Upper lobe of left lung (tissue), 4 donors: ENCODE data around the gene LYRM1.

ENCODE experiments used
- CTCF ChIP-seq, 6 experiments: fragments of 450-650 bp in 4 of 6; fragments of 200-600 bp in 2 of 6; sonication (generic) in 2 of 6; IDR thresholded peaks; one replicate each; pipeline ENCODE4 v1.5.1; 2016 to 2019; ENCODE audit warnings: antibody characterized with exemption in 6 of 6
- EP300 ChIP-seq, 4 donors: sonication (generic); formaldehyde crosslinking; IDR thresholded peaks; one replicate each; pipeline ENCODE4 v1.5.1; 2017; ENCODE audit warnings: antibody characterized with exemption in 4 of 4, control low read depth in 2 of 4
- POLR2A ChIP-seq, 4 donors: fragments of 450-650 bp; IDR thresholded peaks; one replicate each; pipeline ENCODE4 v1.5.1; 2016 to 2017; ENCODE audit warnings: antibody characterized with exemption in 4 of 4, mild to moderate bottlenecking in 2 of 4
- POLR2AphosphoS5 ChIP-seq, 2 donors: sonication (generic); formaldehyde crosslinking; IDR thresholded peaks; one replicate each; pipeline ENCODE4 v1.5.1; 2017; ENCODE audit warnings: antibody characterized with exemption in 2 of 2

GRCh38 chr16:20853143-20853542 is 47.4 kb upstream of the LYRM1 start:
- no peak for TF ChIP-seq POLR2A (IDR thresholded peaks at IDR 0.05)
- TF ChIP-seq CTCF (IDR thresholded peaks at IDR 0.05): no peak
- TF ChIP-seq EP300 (IDR thresholded peaks at IDR 0.05): no peak
- no peak for TF ChIP-seq POLR2AphosphoS5 (IDR thresholded peaks at IDR 0.05)
